GM10266 (cell line): Measurements from ENCODE around the gene C1GALT1.

Source experiments
- DNase-seq: peaks from one replicate; pipeline ENCODE4 v3.0.0; 2012; ENCODE audit errors: extremely low spot score
- CTCF ChIP-seq: IDR thresholded peaks from 2 replicates; pipeline ENCODE4 v1.5.1; 2012; ENCODE audit warnings: mild to moderate bottlenecking, low read depth; ENCODE audit not compliant: control insufficient read depth, insufficient read depth; ENCODE audit errors: missing control alignments

Gene C1GALT1

GRCh38 chr7:7264306-7265040, 82.1 kb downstream of the C1GALT1 start:
- no peak for DNase-seq
- TF ChIP-seq CTCF, result no peak

GRCh38 chr7:7265081-7266075, 83.0 kb downstream of the C1GALT1 start:
- no peak for TF ChIP-seq CTCF
- no peak for DNase-seq

GRCh38 chr7:7266257-7266881, 84.0 kb downstream of the C1GALT1 start:
- TF ChIP-seq CTCF, result no peak
- no peak for DNase-seq

- no peak for TF ChIP-seq CTCF
- no peak for DNase-seq
Observed at GRCh38 chr7:7271094-7271874, 88.9 kb downstream of the C1GALT1 start.

- no peak for TF ChIP-seq CTCF
- DNase-seq, result no peak
Observed at GRCh38 chr7:7272294-7272693, 90.0 kb downstream of the C1GALT1 start.

GRCh38 chr7:7274782-7275181, 92.4 kb downstream of the C1GALT1 start:
- no peak for TF ChIP-seq CTCF
- DNase-seq, result no peak
